ENCODE results near the gene POLH. TPM values are rescaled to one million over a fixed set of nuclear protein-coding genes. Genes with fewer than 3 reads are reported as not detected.
"Not testable (repeated sequence)": the region's sequence is repeated elsewhere in the genome, so short reads cannot be mapped to it uniquely, and the experiment has no call there.

Gene POLH
- total RNA-seq, 2 donors from 2014 or later, result 11.2 to 18.8 TPM

DNA sequence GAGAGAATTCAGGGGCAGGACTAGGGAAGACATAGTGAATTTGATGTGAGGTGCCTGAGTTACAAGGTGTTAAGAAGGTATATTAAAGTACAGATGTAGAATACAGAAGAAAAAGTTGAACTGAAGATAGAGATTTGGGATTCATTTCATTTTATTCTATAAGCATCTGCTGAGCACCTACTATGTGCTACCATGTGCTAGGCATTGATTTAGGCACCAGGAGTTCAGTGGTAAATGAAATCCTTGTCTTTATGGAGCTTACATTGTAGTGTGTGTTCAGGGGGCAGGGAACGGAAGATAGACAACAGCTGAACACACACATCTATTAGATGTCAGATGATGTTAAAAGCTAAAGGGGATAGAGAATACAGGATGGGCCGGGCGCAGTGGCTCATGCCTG is 71.6 kb downstream of the POLH start:
- H3K9me3 Mint-ChIP-seq, result no peaks in the 10 kb centered on the region
- peaks cover 2% of the 10 kb centered on the region for H3K27me3 Mint-ChIP-seq (ENCODE audit: insufficient read depth)
- TF ChIP-seq, protein P1, sequence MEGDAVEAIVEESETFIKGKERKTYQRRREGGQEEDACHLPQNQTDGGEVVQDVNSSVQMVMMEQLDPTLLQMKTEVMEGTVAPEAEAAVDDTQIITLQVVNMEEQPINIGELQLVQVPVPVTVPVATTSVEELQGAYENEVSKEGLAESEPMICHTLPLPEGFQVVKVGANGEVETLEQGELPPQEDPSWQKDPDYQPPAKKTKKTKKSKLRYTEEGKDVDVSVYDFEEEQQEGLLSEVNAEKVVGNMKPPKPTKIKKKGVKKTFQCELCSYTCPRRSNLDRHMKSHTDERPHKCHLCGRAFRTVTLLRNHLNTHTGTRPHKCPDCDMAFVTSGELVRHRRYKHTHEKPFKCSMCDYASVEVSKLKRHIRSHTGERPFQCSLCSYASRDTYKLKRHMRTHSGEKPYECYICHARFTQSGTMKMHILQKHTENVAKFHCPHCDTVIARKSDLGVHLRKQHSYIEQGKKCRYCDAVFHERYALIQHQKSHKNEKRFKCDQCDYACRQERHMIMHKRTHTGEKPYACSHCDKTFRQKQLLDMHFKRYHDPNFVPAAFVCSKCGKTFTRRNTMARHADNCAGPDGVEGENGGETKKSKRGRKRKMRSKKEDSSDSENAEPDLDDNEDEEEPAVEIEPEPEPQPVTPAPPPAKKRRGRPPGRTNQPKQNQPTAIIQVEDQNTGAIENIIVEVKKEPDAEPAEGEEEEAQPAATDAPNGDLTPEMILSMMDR (conservative IDR thresholded peaks at IDR 0.05), result no peak
- Histone ChIP-seq H3K27me3 (ENCODE audit: control insufficient read depth, insufficient read depth, low read length, poor library complexity, severe bottlenecking) (no peaks in the 10 kb centered on the region), H3K4me1 (ENCODE audit: control insufficient read depth, insufficient read depth, low read length) (no peaks in the 10 kb centered on the region), H3K4me3 (ENCODE audit: low read length) (no peak overlapping the region), H3K27ac (ENCODE audit: low read depth, low read length) (no peak overlapping the region), H3K9me3 (ENCODE audit: control insufficient read depth, low read length) (no peaks in the 10 kb centered on the region), H3K9ac (ENCODE audit: extremely low read depth, low read length, poor library complexity, severe bottlenecking) (no peak overlapping the region), H3K36me3 (ENCODE audit: control insufficient read depth, insufficient read depth, low read length) (peaks cover 6% of the 10 kb centered on the region)
- H3K27ac Mint-ChIP-seq, result no peak overlapping the region
- DNase-seq, result no peak
- 91 to 96% methylated on average over 3 of the region's 3 CpGs for WGBS, 2 experiments (ENCODE audit: insufficient coverage in 1 of 2, insufficient read length in 1 of 2)
- H3K4me1 Mint-ChIP-seq, result peaks cover 18% of the 10 kb centered on the region
- no peak overlapping the region for H3K4me3 Mint-ChIP-seq
- H3K36me3 Mint-ChIP-seq (ENCODE audit: low read depth), result peaks cover 5% of the 10 kb centered on the region

DNA sequence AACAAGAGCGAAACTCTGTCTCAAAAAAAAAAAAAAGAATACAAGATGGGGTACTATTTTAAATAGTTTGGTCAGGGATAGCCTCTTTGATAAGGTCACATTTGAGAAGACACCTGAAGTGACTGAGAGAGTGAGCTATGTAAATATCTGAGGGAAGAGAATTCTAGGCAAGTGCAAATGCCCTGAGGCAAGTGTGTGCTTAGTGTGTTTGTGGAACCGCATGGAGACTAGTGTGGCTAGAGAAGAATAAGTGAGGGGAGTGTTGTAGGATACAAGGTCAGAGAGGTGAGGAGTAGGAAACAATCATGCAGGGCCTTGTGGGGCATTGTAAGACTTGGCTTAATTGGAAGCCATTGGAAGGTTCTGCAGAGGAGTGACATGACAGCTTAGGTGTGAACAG is 72.3 kb downstream of the POLH start:
- peaks cover 2% of the 10 kb centered on the region for H3K27me3 Mint-ChIP-seq (ENCODE audit: insufficient read depth)
- Histone ChIP-seq H3K9me3 (ENCODE audit: control insufficient read depth, low read length) (no peaks in the 10 kb centered on the region), H3K4me1 (ENCODE audit: control insufficient read depth, insufficient read depth, low read length) (no peaks in the 10 kb centered on the region), H3K27ac (ENCODE audit: low read depth, low read length) (no peak overlapping the region), H3K4me3 (ENCODE audit: low read length) (no peak overlapping the region), H3K27me3 (ENCODE audit: control insufficient read depth, insufficient read depth, low read length, poor library complexity, severe bottlenecking) (no peaks in the 10 kb centered on the region), H3K36me3 (ENCODE audit: control insufficient read depth, insufficient read depth, low read length) (peaks cover 4% of the 10 kb centered on the region), H3K9ac (ENCODE audit: extremely low read depth, low read length, poor library complexity, severe bottlenecking) (no peak overlapping the region)
- H3K27ac Mint-ChIP-seq, result no peak overlapping the region
- peaks cover 12% of the 10 kb centered on the region for H3K4me1 Mint-ChIP-seq
- TF ChIP-seq, protein P1 (conservative IDR thresholded peaks at IDR 0.05), result no peak
- no peak overlapping the region for H3K4me3 Mint-ChIP-seq
- no peaks in the 10 kb centered on the region for H3K36me3 Mint-ChIP-seq (ENCODE audit: low read depth)
- H3K9me3 Mint-ChIP-seq, result no peaks in the 10 kb centered on the region
- WGBS, 2 experiments (ENCODE audit: insufficient coverage in 1 of 2, insufficient read length in 1 of 2), result 91% methylated on average over 2 of the region's 2 CpGs; no CpG with 5 or more reads in 1 of the 2 experiments
- no peak for DNase-seq

DNA sequence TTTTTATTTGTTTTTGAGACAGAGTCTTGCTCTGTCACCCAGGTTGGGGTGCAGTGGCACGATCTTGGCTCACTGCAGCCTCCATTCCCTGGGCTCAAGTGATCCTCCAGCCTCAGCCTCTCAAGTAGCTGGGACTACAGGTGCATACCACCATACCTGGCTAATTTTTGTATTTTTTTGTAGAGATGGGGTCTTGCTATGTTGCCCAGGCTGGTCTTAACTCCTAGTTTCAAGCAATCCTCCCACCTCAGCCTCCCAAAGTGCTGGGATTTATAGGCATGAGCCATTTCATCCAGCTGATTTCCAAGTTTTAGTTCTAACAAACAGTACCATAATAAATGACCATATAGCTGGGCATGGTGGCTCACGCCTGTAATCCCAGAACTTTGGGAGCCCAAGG is 76.8 kb downstream of the POLH start:
- H3K9me3 ChIP-seq (ENCODE audit: control insufficient read depth, low read length); H3K4me1 ChIP-seq (ENCODE audit: control insufficient read depth, insufficient read depth, low read length); H3K27ac ChIP-seq (ENCODE audit: low read depth, low read length); H3K9me3 Mint-ChIP-seq; H3K27ac Mint-ChIP-seq; H3K4me3 Mint-ChIP-seq; H3K27me3 Mint-ChIP-seq (ENCODE audit: insufficient read depth); DNase-seq; H3K4me1 Mint-ChIP-seq; H3K27me3 ChIP-seq (ENCODE audit: control insufficient read depth, insufficient read depth, low read length, poor library complexity, severe bottlenecking); H3K36me3 ChIP-seq (ENCODE audit: control insufficient read depth, insufficient read depth, low read length); H3K4me3 ChIP-seq (ENCODE audit: low read length); H3K9ac ChIP-seq (ENCODE audit: extremely low read depth, low read length, poor library complexity, severe bottlenecking); H3K36me3 Mint-ChIP-seq (ENCODE audit: low read depth): not testable (repeated sequence)
- 86 to 96% methylated on average over 1 to 2 of the region's 2 CpGs for WGBS, 2 experiments (ENCODE audit: insufficient coverage in 1 of 2, insufficient read length in 1 of 2)

DNA sequence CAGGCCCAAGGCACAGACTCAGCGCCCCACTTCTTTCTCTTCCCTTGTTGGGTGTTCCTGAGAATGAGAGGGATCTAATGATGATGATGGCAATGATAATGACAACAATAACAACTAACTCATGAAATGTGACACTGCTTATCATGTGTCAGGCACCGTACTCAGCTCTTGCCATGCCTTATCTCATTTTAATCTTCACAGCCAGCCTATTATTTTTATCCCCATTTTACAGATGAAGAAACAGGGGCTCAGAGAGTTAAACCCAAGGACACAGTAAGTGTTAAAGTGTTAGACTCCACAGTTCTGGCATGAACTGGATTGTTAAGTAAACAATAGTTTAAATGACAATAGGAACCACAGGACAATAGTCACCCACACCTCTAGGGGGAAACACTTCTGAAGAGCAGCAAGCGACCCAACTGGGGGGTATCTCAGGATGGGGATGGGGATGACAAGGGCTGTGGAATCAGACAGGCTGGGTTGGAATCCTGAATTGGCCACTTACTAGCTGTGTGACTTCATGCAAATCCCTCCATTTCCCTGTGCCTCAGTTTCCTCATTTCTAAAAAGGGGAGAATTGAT is 81.3 kb downstream of the POLH start:
- no peak for DNase-seq
- no peaks in the 10 kb centered on the region for H3K36me3 ChIP-seq (ENCODE audit: control insufficient read depth, insufficient read depth, low read length)
- no peak overlapping the region for H3K4me3 ChIP-seq (ENCODE audit: low read length)
- H3K9me3 ChIP-seq (ENCODE audit: control insufficient read depth, low read length), result peaks cover 8% of the 10 kb centered on the region
- peaks cover 5% of the 10 kb centered on the region for H3K4me1 Mint-ChIP-seq
- no peak overlapping the region for H3K9ac ChIP-seq (ENCODE audit: extremely low read depth, low read length, poor library complexity, severe bottlenecking)
- peaks cover 16% of the 10 kb centered on the region for H3K36me3 Mint-ChIP-seq (ENCODE audit: low read depth)
- H3K27me3 ChIP-seq (ENCODE audit: control insufficient read depth, insufficient read depth, low read length, poor library complexity, severe bottlenecking), result no peaks in the 10 kb centered on the region
- H3K4me3 Mint-ChIP-seq, result no peak overlapping the region
- H3K27ac Mint-ChIP-seq, result no peak overlapping the region
- TF ChIP-seq, protein P1 (conservative IDR thresholded peaks at IDR 0.05), result peak; percentile 32
- no peak overlapping the region for H3K27ac ChIP-seq (ENCODE audit: low read depth, low read length)
- H3K4me1 ChIP-seq (ENCODE audit: control insufficient read depth, insufficient read depth, low read length), result no peaks in the 10 kb centered on the region
- WGBS, 2 experiments (ENCODE audit: insufficient coverage in 1 of 2, insufficient read length in 1 of 2), result 98 to 100% methylated on average over 1 to 3 of the region's 3 CpGs
- peaks cover 7% of the 10 kb centered on the region for H3K27me3 Mint-ChIP-seq (ENCODE audit: insufficient read depth)
- H3K9me3 Mint-ChIP-seq, result peaks cover 23% of the 10 kb centered on the region
